ENCODE data around the gene COBLL1. TPM values are rescaled to one million over a fixed set of nuclear protein-coding genes. Genes with fewer than 3 reads are reported as not detected.
"Not testable (repeated sequence)": the region's sequence is repeated elsewhere in the genome, so short reads cannot be mapped to it uniquely, and the experiment has no call there.

The COBLL1 gene
- total RNA-seq, 1 donor from 2014 or later = 85.9 TPM

GRCh38 chr2:164717000-164717803 is 124.4 kb downstream of the COBLL1 start:
- DNase-seq (ENCODE audit: low spot score) = no peak

GRCh38 chr2:164714471-164714870 is 127.2 kb downstream of the COBLL1 start:
- no peak for DNase-seq (ENCODE audit: low spot score)

- DNase-seq (ENCODE audit: low spot score) = no peak
Measured at GRCh38 chr2:164711766-164712138, 129.9 kb downstream of the COBLL1 start.

GRCh38 chr2:164710837-164711765 is 130.5 kb downstream of the COBLL1 start:
- no peak for DNase-seq (ENCODE audit: low spot score)

GRCh38 chr2:164710252-164710836 is 131.3 kb downstream of the COBLL1 start:
- DNase-seq (ENCODE audit: low spot score) = not testable (repeated sequence)

GRCh38 chr2:164706522-164706921 is 135.1 kb downstream of the COBLL1 start:
- no peak for DNase-seq (ENCODE audit: low spot score)

- no peak for DNase-seq (ENCODE audit: low spot score)
Measured at GRCh38 chr2:164705412-164706167, 136.0 kb downstream of the COBLL1 start.

- no peak for DNase-seq (ENCODE audit: low spot score)
Measured at GRCh38 chr2:164703915-164704706, 137.5 kb downstream of the COBLL1 start.

GRCh38 chr2:164701565-164701964 is 140.1 kb downstream of the COBLL1 start:
- no peak for DNase-seq (ENCODE audit: low spot score)

- DNase-seq (ENCODE audit: low spot score) = no peak
Measured at GRCh38 chr2:164700390-164700789, 141.2 kb downstream of the COBLL1 start.

- no peak for DNase-seq (ENCODE audit: low spot score)
Measured at GRCh38 chr2:164697688-164698461, 143.7 kb downstream of the COBLL1 start.

GRCh38 chr2:164696634-164697033 is 145.0 kb downstream of the COBLL1 start:
- no peak for DNase-seq (ENCODE audit: low spot score)

GRCh38 chr2:164694275-164694695 is 147.3 kb downstream of the COBLL1 start:
- DNase-seq (ENCODE audit: low spot score) = no peak

GRCh38 chr2:164693834-164694233 is 147.8 kb downstream of the COBLL1 start:
- DNase-seq (ENCODE audit: low spot score) = no peak

- DNase-seq (ENCODE audit: low spot score) = no peak
Measured at GRCh38 chr2:164693390-164693789, 148.2 kb downstream of the COBLL1 start.

GRCh38 chr2:164692958-164693357 is 148.7 kb downstream of the COBLL1 start:
- no peak for DNase-seq (ENCODE audit: low spot score)

GRCh38 chr2:164692114-164692513 is 149.5 kb downstream of the COBLL1 start:
- no peak for DNase-seq (ENCODE audit: low spot score)

- DNase-seq (ENCODE audit: low spot score) = no peak
Measured at GRCh38 chr2:164691346-164691887, 150.2 kb downstream of the COBLL1 start.

GRCh38 chr2:164690361-164690760 is 151.3 kb downstream of the COBLL1 start:
- no peak for DNase-seq (ENCODE audit: low spot score)

Data from mesenteric fat pad (tissue), 1 donor.